ENCODE measurements around the gene TTC1. TPM values are rescaled to one million over a fixed set of nuclear protein-coding genes. Genes with fewer than 3 reads are reported as not detected.

TTC1 gene
- total and polyA plus RNA-seq, 2 of the 8 experiments (the other 6 are each of a cell fraction or from before 2014, with no cell fraction given), result 25.1 to 63.9 TPM

- Histone ChIP-seq H2BK5ac (ENCODE audit: low read depth, low read length) (no peak overlapping the region), H2BK12ac (ENCODE audit: low read depth, low read length) (no peak overlapping the region), H3K4me1 (replicated peaks in 1 of 4; ENCODE audit: control insufficient read depth in 3 of 4, insufficient read depth in 4 of 4, low read length in 3 of 4) (no peaks in the 10 kb centered on the region), H2BK120ac (replicated peaks; ENCODE audit: low read depth, low read length) (no peak overlapping the region), H3K27me3 (replicated peaks in 1 of 4; ENCODE audit: control insufficient read depth in 3 of 4, extremely low read depth in 1 of 4, insufficient read depth in 3 of 4, low read length in 3 of 4) (no peaks in the 10 kb centered on the region), H4K91ac (replicated peaks; ENCODE audit: insufficient read length, low read length) (no peak overlapping the region), H4K8ac (ENCODE audit: extremely low read depth, insufficient read depth, low read length) (no peak overlapping the region), H2BK15ac (ENCODE audit: low read length) (no peak overlapping the region), H3K23me2 (ENCODE audit: low read depth, low read length) (no peaks in the 10 kb centered on the region), H3K79me2 (ENCODE audit: control insufficient read depth in 1 of 2, insufficient read depth in 2 of 2, low read length in 2 of 2) (peaks cover 0 to 31% of the 10 kb centered on the region in 2 experiments; a peak in 2 of 4 replicates), H3K56ac (replicated peaks; ENCODE audit: insufficient read length, low read depth, low read length) (no peak overlapping the region), H3K4me2 (ENCODE audit: insufficient read depth in 1 of 2, low read depth in 2 of 2, low read length in 2 of 2) (no peak overlapping the region), H3K79me1 (ENCODE audit: low read depth, low read length) (peaks cover 2% of the 10 kb centered on the region; the same call in 1 of the 2 replicates), H3K36me3 (ENCODE audit: control insufficient read depth in 2 of 4, insufficient read depth in 4 of 4, low read length in 3 of 4) (peaks cover 0 to 24% (median 4%) of the 10 kb centered on the region in 4 experiments; a peak in 3 of 8 replicates), H3K9ac (replicated peaks in 1 of 4; ENCODE audit: extremely low read depth in 1 of 4, low read depth in 3 of 4, low read length in 3 of 4) (no peak overlapping the region), H2AFZ (ENCODE audit: low read length) (no peak overlapping the region), H3K9me3 (ENCODE audit: insufficient read depth in 2 of 2, low read depth in 1 of 2, low read length in 1 of 2) (no peaks in the 10 kb centered on the region), H2AK5ac (ENCODE audit: low read depth, low read length) (no peak overlapping the region), H2BK20ac (ENCODE audit: low read length) (no peak overlapping the region), H3K27ac (ENCODE audit: low read depth, low read length) (no peak overlapping the region), H4K20me1 (replicated peaks in 1 of 2; ENCODE audit: control insufficient read depth in 1 of 2, insufficient read depth in 2 of 2, low read length in 2 of 2) (peaks cover 6 to 7% of the 10 kb centered on the region in 2 experiments), H3K4ac (replicated peaks; ENCODE audit: insufficient read length, low read depth, low read length) (no peak overlapping the region), H3K4me3 (ENCODE audit: extremely low read depth in 1 of 4, insufficient read depth in 2 of 4, low read depth in 3 of 4, low read length in 4 of 4) (no peak overlapping the region), H3K18ac (ENCODE audit: extremely low read depth, low read length) (no peak overlapping the region), H3K14ac (ENCODE audit: insufficient read length) (no peak overlapping the region), H3K23ac (ENCODE audit: insufficient read length) (no peak overlapping the region), H4K5ac (ENCODE audit: insufficient read length, low read depth, low read length) (no peak overlapping the region)
- CTCF ChIA-PET (ENCODE audit: partially characterized antibody), result interaction anchor here (1.2 to 1.5 kb wide), 2 partner anchors 20 to 53 kb away, joined by 3 read pairs; no protein-coding TSS in a partner anchor
- POLR2A ChIA-PET (ENCODE audit: partially characterized antibody), result no interaction called here
- no peak for DNase-seq (ENCODE audit: low read depth in 1 of 2, low spot score in 2 of 2)
- FAIRE-seq, result no peak
- 93% methylated on average over 2 of the region's 2 CpGs; no CpG with 5 or more reads in 1 of the 2 experiments for WGBS, 2 experiments (ENCODE audit: extremely low coverage in 1 of 2, insufficient coverage in 1 of 2, insufficient read length in 1 of 2, insufficient replicate concordance in 2 of 2, low coverage in 1 of 2, low lambda C conversion rate in 2 of 2, missing lambda C conversion rate in 1 of 2)
- no peak for TF ChIP-seq ASH2L (IDR thresholded peaks at IDR 0.05; ENCODE audit: low read length)
- no peak for TF ChIP-seq TBP (IDR thresholded peaks at IDR 0.05; ENCODE audit: low read depth, low read length)
- no peak for TF ChIP-seq SP2 (IDR thresholded peaks at IDR 0.05; ENCODE audit: low read length)
- TF ChIP-seq TEAD4 (IDR thresholded peaks at IDR 0.05; ENCODE audit: low read depth, low read length), result no peak
- TF ChIP-seq E2F6 (IDR thresholded peaks at IDR 0.05), result no peak
- TF ChIP-seq KDM1A (IDR thresholded peaks at IDR 0.05; ENCODE audit: borderline replicate concordance, low read length), result no peak
- TF ChIP-seq GABPA (IDR thresholded peaks at IDR 0.05; ENCODE audit: borderline replicate concordance, insufficient read depth, low read length), result no peak
- TF ChIP-seq TCF12 (IDR thresholded peaks at IDR 0.05; ENCODE audit: low read depth, low read length), result no peak
- TF ChIP-seq CTBP2 (IDR thresholded peaks at IDR 0.05; ENCODE audit: borderline replicate concordance, insufficient read depth, insufficient read length, low read length), result no peak
- TF ChIP-seq, protein P1, sequence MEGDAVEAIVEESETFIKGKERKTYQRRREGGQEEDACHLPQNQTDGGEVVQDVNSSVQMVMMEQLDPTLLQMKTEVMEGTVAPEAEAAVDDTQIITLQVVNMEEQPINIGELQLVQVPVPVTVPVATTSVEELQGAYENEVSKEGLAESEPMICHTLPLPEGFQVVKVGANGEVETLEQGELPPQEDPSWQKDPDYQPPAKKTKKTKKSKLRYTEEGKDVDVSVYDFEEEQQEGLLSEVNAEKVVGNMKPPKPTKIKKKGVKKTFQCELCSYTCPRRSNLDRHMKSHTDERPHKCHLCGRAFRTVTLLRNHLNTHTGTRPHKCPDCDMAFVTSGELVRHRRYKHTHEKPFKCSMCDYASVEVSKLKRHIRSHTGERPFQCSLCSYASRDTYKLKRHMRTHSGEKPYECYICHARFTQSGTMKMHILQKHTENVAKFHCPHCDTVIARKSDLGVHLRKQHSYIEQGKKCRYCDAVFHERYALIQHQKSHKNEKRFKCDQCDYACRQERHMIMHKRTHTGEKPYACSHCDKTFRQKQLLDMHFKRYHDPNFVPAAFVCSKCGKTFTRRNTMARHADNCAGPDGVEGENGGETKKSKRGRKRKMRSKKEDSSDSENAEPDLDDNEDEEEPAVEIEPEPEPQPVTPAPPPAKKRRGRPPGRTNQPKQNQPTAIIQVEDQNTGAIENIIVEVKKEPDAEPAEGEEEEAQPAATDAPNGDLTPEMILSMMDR (IDR thresholded peaks at IDR 0.05; ENCODE audit: control extremely low read depth in 1 of 3, insufficient read depth in 1 of 3, low read depth in 1 of 3, low read length in 3 of 3), result no peak
These were observed 10.1 kb downstream of the TTC1 start for GRCh38 chr5:160018945-160019625.

Measured in H1 (cell line).